Gastroesophageal sphincter (tissue), 4 donors: ENCODE data around the gene PCNX3. TPM values are rescaled to one million over a fixed set of nuclear protein-coding genes. Genes with fewer than 3 reads are reported as not detected.
A peak's percentile ranks its signal among the peaks of the same experiment; 100 is the strongest.
"Not testable (repeated sequence)": the region's sequence is repeated elsewhere in the genome, so short reads cannot be mapped to it uniquely, and the experiment has no call there.

Experiments
- ATAC-seq: fragments of 150-250 bp; one replicate; pipeline ENCODE4 v1.9.1; 2016; ENCODE audit warnings: mild to moderate bottlenecking, moderate library complexity
- H3K27ac ChIP-seq, 4 donors: fragments of 200-600 bp; sonication (generic) in 3 of 4; 1 replicate in 3 of 4; 2 replicates in 1 of 4; pipeline ENCODE4 v1.5.1; 2016 to 2019
- H3K27me3 ChIP-seq: fragments of 200-600 bp; sonication (generic); one replicate; pipeline ENCODE4 v1.5.1; 2019
- H3K36me3 ChIP-seq, 2 donors: fragments of 200-600 bp; sonication (generic); one replicate each; pipeline ENCODE4 v1.5.1; 2019; ENCODE audit warnings: control low read depth in 1 of 2
- H3K4me1 ChIP-seq, 3 donors: fragments of 200-600 bp; sonication (generic); 1 replicate in 2 of 3; 2 replicates in 1 of 3; pipeline ENCODE4 v1.5.1; 2016 to 2019; ENCODE audit warnings: control low read depth in 2 of 3
- H3K4me3 ChIP-seq, 2 donors: fragments of 200-600 bp; sonication (generic); one replicate each; pipeline ENCODE4 v1.5.1; 2019; ENCODE audit warnings: mild to moderate bottlenecking in 1 of 2, moderate library complexity in 1 of 2
- H3K9me3 ChIP-seq, 3 donors: fragments of 200-600 bp; sonication (generic); one replicate each; pipeline ENCODE4 v1.5.1; 2017 to 2019; ENCODE audit warnings: control low read depth in 2 of 3
- EP300 ChIP-seq: sonication (generic); formaldehyde crosslinking; IDR thresholded peaks from one replicate; pipeline ENCODE4 v1.6.1; 2017; ENCODE audit warnings: antibody characterized with exemption, mild to moderate bottlenecking
- POLR2A ChIP-seq, 2 donors: fragments of 450-650 bp; IDR thresholded peaks; one replicate each; pipeline ENCODE4 v1.6.1; 2017; ENCODE audit warnings: antibody characterized with exemption in 2 of 2, mild to moderate bottlenecking in 2 of 2, moderate library complexity in 1 of 2
- POLR2AphosphoS5 ChIP-seq: sonication (generic); formaldehyde crosslinking; IDR thresholded peaks from one replicate; pipeline ENCODE4 v1.6.1; 2017; ENCODE audit warnings: antibody characterized with exemption
- WGBS, 2 donors: methylation state at CpG; one replicate each; pipeline ENCODE4 v1.1.5; 2018; ENCODE audit warnings: low coverage in 1 of 2; 5-methylcytosine and 5-hydroxymethylcytosine counted together
- total RNA-seq, 4 donors: library from RNA; depleted of rRNA; stranded (reverse); fragments of >200 nt; gene quantifications; one replicate each; pipeline ENCODE4 v1.1.0, GENCODE V29; 2016
- TF ChIP-seq, protein P1 (sequence below), 4 experiments: fragments of 200-600 bp in 2 of 4; fragments of 450-650 bp in 2 of 4; sonication (generic) in 1 of 4; IDR thresholded peaks; one replicate each; pipeline ENCODE4 v1.5.1; 2017 to 2019; ENCODE audit warnings: antibody characterized with exemption in 4 of 4, mild to moderate bottlenecking in 2 of 4, moderate library complexity in 2 of 4

Gene PCNX3
- total RNA-seq, 4 donors from 2014 or later, result 15.9 to 40.1 (median 19.3) TPM

DNA sequence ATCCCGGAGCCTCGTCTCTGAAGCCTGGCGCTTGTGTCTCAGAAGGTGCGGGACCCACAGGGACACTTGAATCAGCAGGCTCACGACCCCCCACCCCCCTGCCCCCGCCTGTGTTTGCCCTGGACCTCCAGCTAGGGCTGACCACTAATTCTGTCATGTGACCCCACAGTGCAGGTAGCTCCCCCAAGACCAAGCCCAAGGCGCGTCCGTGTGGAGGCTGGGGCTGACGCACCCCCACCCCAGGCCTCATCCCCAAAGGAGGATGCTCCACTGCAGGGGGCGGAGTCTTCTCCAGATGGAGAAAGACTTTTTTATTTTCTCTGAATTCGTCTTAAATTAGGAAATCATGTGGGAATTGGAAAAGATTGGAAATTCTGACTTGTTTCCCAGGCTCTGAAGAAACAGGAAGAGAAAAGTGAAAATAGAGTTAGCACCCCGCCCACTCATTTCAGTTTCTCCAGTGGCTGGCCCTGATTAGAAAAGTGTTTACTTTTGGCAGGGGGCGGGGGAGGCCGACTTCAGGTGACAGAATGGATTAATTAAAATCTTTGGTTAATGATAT lies 48.1 kb downstream of the PCNX3 start:
- no peaks in the 10 kb centered on the region for H3K9me3 ChIP-seq
- WGBS, 2 donors, result 2 to 3% methylated on average over 9 of the region's 15 CpGs
- no peaks in the 10 kb centered on the region for H3K27me3 ChIP-seq
- peak overlapping the region; percentile 86 to 100 (median 98) for H3K27ac ChIP-seq
- peak overlapping the region; percentile 80 to 87 for H3K4me3 ChIP-seq
- peak; percentile 60 for ATAC-seq
- H3K36me3 ChIP-seq, result peaks cover 0 to 30% of the 10 kb centered on the region in 2 donors
- H3K4me1 ChIP-seq, result peaks cover 9 to 47% (median 18%) of the 10 kb centered on the region in 3 donors
- TF ChIP-seq POLR2A (IDR thresholded peaks at IDR 0.05) (no peak), POLR2AphosphoS5 (peak; percentile 50)
- TF ChIP-seq, protein P1, sequence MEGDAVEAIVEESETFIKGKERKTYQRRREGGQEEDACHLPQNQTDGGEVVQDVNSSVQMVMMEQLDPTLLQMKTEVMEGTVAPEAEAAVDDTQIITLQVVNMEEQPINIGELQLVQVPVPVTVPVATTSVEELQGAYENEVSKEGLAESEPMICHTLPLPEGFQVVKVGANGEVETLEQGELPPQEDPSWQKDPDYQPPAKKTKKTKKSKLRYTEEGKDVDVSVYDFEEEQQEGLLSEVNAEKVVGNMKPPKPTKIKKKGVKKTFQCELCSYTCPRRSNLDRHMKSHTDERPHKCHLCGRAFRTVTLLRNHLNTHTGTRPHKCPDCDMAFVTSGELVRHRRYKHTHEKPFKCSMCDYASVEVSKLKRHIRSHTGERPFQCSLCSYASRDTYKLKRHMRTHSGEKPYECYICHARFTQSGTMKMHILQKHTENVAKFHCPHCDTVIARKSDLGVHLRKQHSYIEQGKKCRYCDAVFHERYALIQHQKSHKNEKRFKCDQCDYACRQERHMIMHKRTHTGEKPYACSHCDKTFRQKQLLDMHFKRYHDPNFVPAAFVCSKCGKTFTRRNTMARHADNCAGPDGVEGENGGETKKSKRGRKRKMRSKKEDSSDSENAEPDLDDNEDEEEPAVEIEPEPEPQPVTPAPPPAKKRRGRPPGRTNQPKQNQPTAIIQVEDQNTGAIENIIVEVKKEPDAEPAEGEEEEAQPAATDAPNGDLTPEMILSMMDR (IDR thresholded peaks at IDR 0.05), result peak in 1 of 4 experiments; percentile 25

DNA sequence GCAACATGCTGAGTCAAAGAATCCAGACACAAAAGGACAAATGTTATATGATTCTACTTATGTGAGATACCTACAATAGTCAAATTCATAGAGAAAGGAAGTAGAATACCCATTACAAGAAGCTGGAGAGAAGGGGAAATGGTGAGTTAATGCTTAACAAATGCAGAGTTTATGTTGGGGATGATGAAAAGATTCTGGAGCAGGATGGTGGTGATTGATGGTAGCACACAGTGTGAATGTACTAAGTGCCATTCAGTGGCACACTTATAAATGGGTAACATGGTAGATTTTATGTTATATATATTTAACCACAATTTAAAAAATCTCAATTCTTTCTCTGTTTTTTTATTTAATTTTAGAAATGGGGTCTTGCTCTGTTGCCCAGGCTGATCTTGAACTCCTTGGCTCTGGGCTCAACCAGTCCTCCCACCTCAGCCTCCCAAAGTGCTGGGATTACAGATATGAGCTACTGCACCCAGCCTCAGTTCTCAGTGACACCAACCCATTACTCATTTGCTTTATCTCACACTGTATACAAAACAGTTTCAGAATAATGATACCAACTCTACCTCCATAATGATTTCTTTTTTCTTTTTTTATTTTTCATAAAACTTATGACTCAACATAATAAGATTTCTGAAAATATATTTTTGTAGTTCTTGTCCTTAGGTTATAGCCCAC lies 56.7 kb downstream of the PCNX3 start:
- ATAC-seq, result no peak
- H3K36me3 ChIP-seq, result no peaks in the 10 kb centered on the region
- H3K4me3 ChIP-seq, result no peak overlapping the region
- H3K4me1 ChIP-seq, result no peaks in the 10 kb centered on the region
- TF ChIP-seq POLR2AphosphoS5, result no peak
- no peak for TF ChIP-seq EP300
- TF ChIP-seq, protein P1 (IDR thresholded peaks at IDR 0.05), result no peak
- no peak for TF ChIP-seq POLR2A (IDR thresholded peaks at IDR 0.05)
- H3K27me3 ChIP-seq, result no peaks in the 10 kb centered on the region
- H3K9me3 ChIP-seq, result no peaks in the 10 kb centered on the region
- no peak overlapping the region for H3K27ac ChIP-seq

DNA sequence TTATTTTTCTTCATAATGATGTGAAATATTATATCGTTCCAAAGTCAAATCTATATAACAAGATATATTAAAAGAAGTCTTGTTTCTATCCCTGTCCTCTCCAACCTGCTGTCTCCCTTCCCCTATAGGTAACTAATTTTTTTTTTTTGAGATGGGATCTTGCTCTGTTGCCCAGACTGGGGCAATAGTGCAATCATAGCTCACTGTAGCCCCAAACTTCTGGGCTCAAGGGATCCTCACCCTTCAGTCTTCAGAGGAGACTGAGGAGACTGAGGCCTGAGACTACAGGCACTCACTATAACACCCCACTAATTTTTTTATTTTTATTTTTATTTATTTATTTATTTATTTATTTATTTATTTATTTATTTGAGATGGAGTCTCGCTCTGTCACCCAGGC lies 57.4 kb downstream of the PCNX3 start:
- no peaks in the 10 kb centered on the region for H3K4me1 ChIP-seq
- 88 to 92% methylated on average over 1 to 2 of the region's 2 CpGs for WGBS, 2 donors
- H3K27ac ChIP-seq, result no peak overlapping the region
- no peak overlapping the region for H3K4me3 ChIP-seq
- H3K9me3 ChIP-seq, result no peaks in the 10 kb centered on the region
- H3K27me3 ChIP-seq, result no peaks in the 10 kb centered on the region
- TF ChIP-seq POLR2AphosphoS5 (no peak), POLR2A (IDR thresholded peaks at IDR 0.05) (no peak), EP300 (no peak)
- TF ChIP-seq, protein P1 (IDR thresholded peaks at IDR 0.05), result no peak
- no peak for ATAC-seq
- no peaks in the 10 kb centered on the region for H3K36me3 ChIP-seq

DNA sequence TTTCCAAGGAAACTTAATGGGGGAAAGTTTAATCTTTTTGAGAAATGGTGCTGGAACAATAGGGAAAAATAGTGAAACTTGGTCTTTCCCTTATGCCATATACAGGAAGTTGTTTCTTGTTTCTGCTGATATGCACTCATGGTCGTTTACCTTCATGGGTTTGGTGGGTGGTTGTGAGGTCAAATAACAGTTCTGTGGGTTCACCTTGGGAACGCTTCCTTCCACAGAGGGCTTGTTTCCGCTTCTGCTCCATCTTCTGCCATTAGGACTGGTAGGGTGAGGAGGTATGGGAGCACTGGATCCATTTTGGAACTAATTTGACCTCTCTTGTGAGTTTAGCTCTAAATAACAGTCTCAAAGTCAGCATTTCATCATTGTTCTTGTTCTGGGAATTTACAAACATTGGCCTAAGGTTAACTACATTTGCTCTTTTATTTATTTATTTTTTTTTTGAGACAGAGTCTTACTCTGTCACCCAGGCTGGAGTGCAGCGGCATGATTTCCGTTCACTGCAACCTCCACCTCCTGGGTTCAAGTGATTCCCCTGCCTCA lies 64.7 kb downstream of the PCNX3 start:
- 79 to 100% methylated on average over 2 to 5 of the region's 5 CpGs for WGBS, 2 donors

DNA sequence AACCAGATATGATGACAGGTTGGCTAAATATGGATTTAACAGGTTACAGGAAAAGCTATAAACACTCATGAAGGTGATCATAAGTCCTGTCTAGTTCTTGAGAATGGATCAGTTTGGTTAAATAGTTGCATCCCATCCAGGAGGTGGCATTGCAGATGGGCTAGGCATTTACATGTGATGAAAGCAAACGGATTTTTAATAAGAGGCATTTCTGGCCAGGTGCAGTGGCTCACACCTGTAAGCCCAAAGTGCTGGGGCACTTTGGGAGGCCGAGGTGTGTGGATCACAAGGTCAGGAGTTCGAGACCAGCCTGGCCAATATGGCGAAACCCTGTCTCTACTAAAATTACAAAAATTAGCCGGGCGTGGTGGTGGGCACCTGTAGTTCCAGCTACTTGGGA lies 67.9 kb downstream of the PCNX3 start:
- peaks cover 0 to 12% (median 0%) of the 10 kb centered on the region in 3 donors for H3K4me1 ChIP-seq
- not testable (repeated sequence) for H3K9me3 ChIP-seq, ATAC-seq, H3K27ac ChIP-seq, H3K36me3 ChIP-seq, H3K27me3 ChIP-seq, H3K4me3 ChIP-seq
- 50 to 78% methylated on average over 1 of the region's 6 CpGs for WGBS, 2 donors

More for the DNA sequence above, 64.7 kb downstream of the PCNX3 start:
- Histone ChIP-seq H3K4me1 (peaks cover 0 to 2% (median 0%) of the 10 kb centered on the region in 3 donors), H3K27me3 (no peaks in the 10 kb centered on the region), H3K27ac (no peak overlapping the region), H3K9me3 (no peaks in the 10 kb centered on the region), H3K36me3 (no peaks in the 10 kb centered on the region), H3K4me3 (no peak overlapping the region)
- no peak for ATAC-seq
- TF ChIP-seq EP300, result no peak
- no peak for TF ChIP-seq POLR2A (IDR thresholded peaks at IDR 0.05)
- TF ChIP-seq, protein P1 (IDR thresholded peaks at IDR 0.05), result no peak
- no peak for TF ChIP-seq POLR2AphosphoS5
